ENCODE measurements around the gene CDR2. TPM values are rescaled to one million over a fixed set of nuclear protein-coding genes. Genes with fewer than 3 reads are reported as not detected.

CDR2 gene
- total RNA-seq, 4 donors from 2014 or later = 10.7 to 37.1 (median 21.6) TPM

GRCh38 chr16:22321340-22322001, 52.9 kb downstream of the CDR2 start:
- Histone ChIP-seq H3K36me3 (peaks cover 90% of the 10 kb centered on the region), H3K4me3 (no peak overlapping the region), H3K27me3 (no peaks in the 10 kb centered on the region), H3K9me3 (no peaks in the 10 kb centered on the region), H3K27ac (no peak overlapping the region), H3K4me1 (no peaks in the 10 kb centered on the region)
- TF ChIP-seq, protein P1, sequence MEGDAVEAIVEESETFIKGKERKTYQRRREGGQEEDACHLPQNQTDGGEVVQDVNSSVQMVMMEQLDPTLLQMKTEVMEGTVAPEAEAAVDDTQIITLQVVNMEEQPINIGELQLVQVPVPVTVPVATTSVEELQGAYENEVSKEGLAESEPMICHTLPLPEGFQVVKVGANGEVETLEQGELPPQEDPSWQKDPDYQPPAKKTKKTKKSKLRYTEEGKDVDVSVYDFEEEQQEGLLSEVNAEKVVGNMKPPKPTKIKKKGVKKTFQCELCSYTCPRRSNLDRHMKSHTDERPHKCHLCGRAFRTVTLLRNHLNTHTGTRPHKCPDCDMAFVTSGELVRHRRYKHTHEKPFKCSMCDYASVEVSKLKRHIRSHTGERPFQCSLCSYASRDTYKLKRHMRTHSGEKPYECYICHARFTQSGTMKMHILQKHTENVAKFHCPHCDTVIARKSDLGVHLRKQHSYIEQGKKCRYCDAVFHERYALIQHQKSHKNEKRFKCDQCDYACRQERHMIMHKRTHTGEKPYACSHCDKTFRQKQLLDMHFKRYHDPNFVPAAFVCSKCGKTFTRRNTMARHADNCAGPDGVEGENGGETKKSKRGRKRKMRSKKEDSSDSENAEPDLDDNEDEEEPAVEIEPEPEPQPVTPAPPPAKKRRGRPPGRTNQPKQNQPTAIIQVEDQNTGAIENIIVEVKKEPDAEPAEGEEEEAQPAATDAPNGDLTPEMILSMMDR (IDR thresholded peaks at IDR 0.05) = peak; percentile 81 to 88
- no peak for TF ChIP-seq EP300 (IDR thresholded peaks at IDR 0.05)
- no peak for DNase-seq (ENCODE audit: low spot score in 2 of 2)
- WGBS = 38% methylated on average over 13 of the region's 16 CpGs

- H3K4me1 ChIP-seq = peaks cover under 1% of the 10 kb centered on the region
- DNase-seq (ENCODE audit: low spot score in 2 of 2) = peak in 1 of 2 donors; percentile 11
- peaks cover 90% of the 10 kb centered on the region for H3K36me3 ChIP-seq
- H3K27ac ChIP-seq = no peak overlapping the region
- WGBS = 76% methylated on average over 13 of the region's 13 CpGs
- H3K9me3 ChIP-seq = no peaks in the 10 kb centered on the region
- no peaks in the 10 kb centered on the region for H3K27me3 ChIP-seq
- TF ChIP-seq, protein P1 (IDR thresholded peaks at IDR 0.05) = no peak
- TF ChIP-seq EP300 (IDR thresholded peaks at IDR 0.05) (no peak), POLR2AphosphoS5 (IDR thresholded peaks at IDR 0.05) (no peak), POLR2A (IDR thresholded peaks at IDR 0.05) (no peak)
- no peak overlapping the region for H3K4me3 ChIP-seq
These were observed 53.7 kb downstream of the CDR2 start for GRCh38 chr16:22320572-22321339.

GRCh38 chr16:22318690-22319358, 55.6 kb downstream of the CDR2 start:
- DNase-seq (ENCODE audit: low spot score in 2 of 2) = peak in 1 of 2 donors; percentile 78
- Histone ChIP-seq H3K36me3 (peaks cover 88% of the 10 kb centered on the region), H3K4me1 (peaks cover 13% of the 10 kb centered on the region), H3K4me3 (no peak overlapping the region), H3K9me3 (no peaks in the 10 kb centered on the region), H3K27ac (no peak overlapping the region), H3K27me3 (no peaks in the 10 kb centered on the region)
- WGBS = 80% methylated on average over 18 of the region's 18 CpGs
- no peak for TF ChIP-seq EP300 (IDR thresholded peaks at IDR 0.05)
- TF ChIP-seq, protein P1 (IDR thresholded peaks at IDR 0.05) = peak in 1 of 2 donors; percentile 48

DNA sequence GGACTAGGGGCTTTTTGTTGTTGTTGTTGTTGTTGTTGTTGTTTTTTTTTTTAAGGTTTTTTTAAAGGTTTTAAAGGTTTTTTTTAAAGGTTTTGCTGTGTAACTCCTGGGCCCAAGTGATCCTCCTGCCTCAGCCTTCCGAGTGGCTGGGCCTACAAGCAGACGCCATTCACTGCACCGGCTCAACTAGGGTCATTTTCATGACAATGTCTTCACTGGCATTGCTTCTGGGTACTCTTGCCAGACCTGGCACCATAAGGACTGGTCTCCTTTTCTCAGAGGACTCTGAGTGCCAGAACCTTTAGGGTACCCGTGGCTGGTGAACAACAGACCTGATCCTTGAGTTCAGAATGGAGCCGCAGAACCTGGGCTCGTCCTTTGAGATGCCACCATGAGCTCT, 56.8 kb downstream of the CDR2 start:
- TF ChIP-seq, protein P1 (IDR thresholded peaks at IDR 0.05) = no peak
- Histone ChIP-seq H3K27me3 (no peaks in the 10 kb centered on the region), H3K4me1 (peaks cover 20% of the 10 kb centered on the region), H3K36me3 (peaks cover 87% of the 10 kb centered on the region), H3K4me3 (no peak overlapping the region), H3K9me3 (no peaks in the 10 kb centered on the region), H3K27ac (no peak overlapping the region)
- 87% methylated on average over 6 of the region's 6 CpGs for WGBS
- peak in 1 of 2 donors; percentile 8 for DNase-seq (ENCODE audit: low spot score in 2 of 2)

DNA sequence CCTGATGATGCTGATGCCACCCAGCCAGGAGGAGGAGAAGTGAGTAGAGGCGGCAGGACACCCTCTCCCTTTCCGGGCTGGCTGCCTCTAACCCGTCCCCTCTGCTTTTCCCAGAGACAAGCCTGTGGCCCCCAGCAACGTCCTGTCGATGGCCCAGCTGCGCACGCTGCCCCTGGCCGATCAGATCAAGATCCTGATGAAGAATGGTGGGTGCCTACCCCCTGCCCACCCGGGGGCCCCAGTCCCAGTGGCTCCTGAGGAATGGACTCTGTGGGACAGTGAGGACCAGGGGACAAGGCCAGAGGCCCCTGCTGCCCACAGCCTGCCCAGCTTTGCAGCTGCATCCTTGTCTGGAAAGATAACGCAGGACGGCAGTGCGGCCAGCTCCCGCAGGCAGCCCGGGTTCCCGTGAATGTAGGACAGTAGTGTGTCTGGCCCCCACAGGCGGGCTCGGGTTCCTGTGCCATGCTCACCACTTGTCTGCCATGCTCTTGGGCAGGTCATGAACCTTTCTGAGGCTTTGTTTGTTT, 57.4 kb downstream of the CDR2 start:
- WGBS = 86% methylated on average over 17 of the region's 17 CpGs
- peaks cover 87% of the 10 kb centered on the region for H3K36me3 ChIP-seq
- H3K4me1 ChIP-seq = peaks cover 20% of the 10 kb centered on the region
- TF ChIP-seq EP300 (IDR thresholded peaks at IDR 0.05) (no peak), POLR2A (IDR thresholded peaks at IDR 0.05) (no peak), POLR2AphosphoS5 (IDR thresholded peaks at IDR 0.05) (no peak)
- TF ChIP-seq, protein P1 (IDR thresholded peaks at IDR 0.05) = no peak
- H3K27me3 ChIP-seq = no peaks in the 10 kb centered on the region
- no peak overlapping the region for H3K4me3 ChIP-seq
- no peaks in the 10 kb centered on the region for H3K9me3 ChIP-seq
- DNase-seq (ENCODE audit: low spot score in 2 of 2) = peak in 1 of 2 donors; percentile 72
- no peak overlapping the region for H3K27ac ChIP-seq

All from suprapubic skin (tissue), 4 donors.